NCI-H2029 (cell line): Measurements from ENCODE around the gene OSBPL2.

ENCODE experiments used
- DNase-seq: peaks from one replicate; lab custom pipeline; 2025; lab: John Stamatoyannopoulos, UW

Gene OSBPL2

GRCh38 chr20:62235777-62236157, 2.6 kb upstream of the OSBPL2 start:
- no peak for DNase-seq

GRCh38 chr20:62236200-62236599, 2.1 kb upstream of the OSBPL2 start:
- DNase-seq, result no peak

GRCh38 chr20:62236766-62237513, 1.4 kb upstream of the OSBPL2 start:
- DNase-seq, result no peak

GRCh38 chr20:62237514-62237800, 864 bp upstream of the OSBPL2 start:
- no peak for DNase-seq

- peak; percentile 17 for DNase-seq
Observed at GRCh38 chr20:62238569-62239277, 402 bp downstream of the OSBPL2 start.

GRCh38 chr20:62239278-62239879, 1.1 kb downstream of the OSBPL2 start:
- DNase-seq, result no peak

- DNase-seq, result no peak
Observed at GRCh38 chr20:62240020-62240685, 1.8 kb downstream of the OSBPL2 start.

GRCh38 chr20:62241506-62241905, 3.2 kb downstream of the OSBPL2 start:
- no peak for DNase-seq

- DNase-seq, result no peak
Observed at GRCh38 chr20:62242176-62242575, 3.9 kb downstream of the OSBPL2 start.

- no peak for DNase-seq
Observed at GRCh38 chr20:62243106-62243505, 4.8 kb downstream of the OSBPL2 start.

- no peak for DNase-seq
Observed at GRCh38 chr20:62243906-62244515, 5.7 kb downstream of the OSBPL2 start.

GRCh38 chr20:62244644-62245108, 6.4 kb downstream of the OSBPL2 start:
- no peak for DNase-seq

- DNase-seq, result no peak
Observed at GRCh38 chr20:62245911-62246280, 7.6 kb downstream of the OSBPL2 start.

GRCh38 chr20:62246431-62246830, 8.1 kb downstream of the OSBPL2 start:
- no peak for DNase-seq

- DNase-seq, result peak; percentile 56
Observed at GRCh38 chr20:62246872-62247652, 8.7 kb downstream of the OSBPL2 start.

- DNase-seq, result no peak
Observed at GRCh38 chr20:62248890-62249560, 10.7 kb downstream of the OSBPL2 start.

GRCh38 chr20:62252342-62252966, 14.1 kb downstream of the OSBPL2 start:
- no peak for DNase-seq

GRCh38 chr20:62253398-62253797, 15.1 kb downstream of the OSBPL2 start:
- no peak for DNase-seq

- DNase-seq, result no peak
Observed at GRCh38 chr20:62254021-62254724, 15.9 kb downstream of the OSBPL2 start.

- no peak for DNase-seq
Observed at GRCh38 chr20:62255976-62256375, 17.7 kb downstream of the OSBPL2 start.
